BJ (cell line): ENCODE measurements around the gene ZNF584. TPM values are rescaled to one million over a fixed set of nuclear protein-coding genes. Genes with fewer than 3 reads are reported as not detected.

Experiments
- CTCF ChIA-PET: fragments of 350-600 bp; formaldehyde crosslinking; extraction: SDS; loops from one replicate; lab custom pipeline; 2021; ENCODE audit warnings: antibody characterized with exemption, inconsistent platforms; lab: Yijun Ruan, JAX
- POLR2A ChIA-PET: fragments of 300-600 bp; sonication (Branson Sonifier 250); formaldehyde crosslinking; extraction: SDS; loops from one replicate; lab custom pipeline; 2021; ENCODE audit warnings: antibody characterized with exemption; lab: Charles Lee
- DNase-seq: peaks from one replicate; pipeline ENCODE4 v3.0.0-alpha.2; 2011; ENCODE audit warnings: low read depth
- H3K27me3 ChIP-seq: 2 replicates; pipeline ENCODE4 v1.6.0; 2011; ENCODE audit warnings: low read length; ENCODE audit not compliant: control insufficient read depth, insufficient read depth
- H3K36me3 ChIP-seq: 2 replicates; pipeline ENCODE4 v1.5.1; 2011; ENCODE audit warnings: low read length; ENCODE audit not compliant: control insufficient read depth, insufficient read depth
- H3K4me3 ChIP-seq: 2 replicates; pipeline ENCODE4 v1.5.1; 2011; ENCODE audit warnings: low read depth, mild to moderate bottlenecking, control low read depth, low read length
- CTCF ChIP-seq: IDR thresholded peaks from 2 replicates; pipeline ENCODE4 v1.5.1; 2011; ENCODE audit warnings: low read depth, mild to moderate bottlenecking, control low read depth, inconsistent platforms, low read length, moderate library complexity; ENCODE audit not compliant: insufficient read depth
- polyA plus RNA-seq: library from polyadenylated mRNA; depleted of rRNA; stranded (reverse); fragments of >200 nt; gene quantifications from 2 replicates; pipeline ENCODE4 v1.2.3, GENCODE V29; 2011

The ZNF584 gene
- polyA plus RNA-seq, 1 experiment = 10.0 TPM

- ChIA-PET CTCF (interaction anchor here (0.6 kb wide), 1 partner anchor 169 kb away, joined by 3 read pairs; no protein-coding TSS in a partner anchor), POLR2A (interaction anchor here (0.7 kb wide), 1 partner anchor 25 kb away, joined by 3 read pairs; no protein-coding TSS in a partner anchor)
- Histone ChIP-seq H3K27me3 (no peaks in the 10 kb centered on the region), H3K36me3 (no peaks in the 10 kb centered on the region), H3K4me3 (peak overlapping the region; percentile 62)
- DNase-seq = no peak
- TF ChIP-seq CTCF = no peak
Measured at GRCh38 chr19:58381460-58382212, 26.8 kb upstream of the ZNF584 start.

GRCh38 chr19:58382997-58383603 lies 25.3 kb upstream of the ZNF584 start:
- CTCF ChIA-PET = no interaction called here
- no peak for DNase-seq
- POLR2A ChIA-PET = interaction anchor here (0.7 kb wide), 1 partner anchor 20 kb away, joined by 9 read pairs; the partner anchor contains the start of gene ZNF497
- TF ChIP-seq CTCF = no peak
- H3K36me3 ChIP-seq = no peaks in the 10 kb centered on the region
- no peak overlapping the region for H3K4me3 ChIP-seq
- no peaks in the 10 kb centered on the region for H3K27me3 ChIP-seq

- Histone ChIP-seq H3K27me3 (no peaks in the 10 kb centered on the region), H3K36me3 (peaks cover 2% of the 10 kb centered on the region), H3K4me3 (no peak overlapping the region)
- ChIA-PET CTCF (no interaction called here), POLR2A (no interaction called here)
- no peak for TF ChIP-seq CTCF
- no peak for DNase-seq
Measured at GRCh38 chr19:58385313-58385890, 23.0 kb upstream of the ZNF584 start.

GRCh38 chr19:58385891-58386575 lies 22.4 kb upstream of the ZNF584 start:
- peaks cover 3% of the 10 kb centered on the region for H3K36me3 ChIP-seq
- no peak for DNase-seq
- H3K27me3 ChIP-seq = no peaks in the 10 kb centered on the region
- H3K4me3 ChIP-seq = peak overlapping the region; percentile 62
- ChIA-PET CTCF (no interaction called here), POLR2A (no interaction called here)
- no peak for TF ChIP-seq CTCF
